GM18870 (cell line): Measurements from ENCODE around the gene LNPEP.
"Not testable (repeated sequence)": the region's sequence is repeated elsewhere in the genome, so short reads cannot be mapped to it uniquely, and the experiment has no call there.

Source experiments
- ATAC-seq: cut with Tn5 transposase; IDR thresholded peaks from one replicate; pipeline ENCODE4 v1.9.1; 2021; ENCODE audit warnings: moderate library complexity; ENCODE audit not compliant: unreplicated experiment

Gene LNPEP

GRCh38 chr5:96928931-96929708, 6.8 kb upstream of the LNPEP start:
- ATAC-seq: no peak

- ATAC-seq: no peak
Measured at GRCh38 chr5:96930058-96930457, 5.8 kb upstream of the LNPEP start.

- ATAC-seq: no peak
Measured at GRCh38 chr5:96930589-96930988, 5.3 kb upstream of the LNPEP start.

GRCh38 chr5:96931037-96931436, 4.8 kb upstream of the LNPEP start:
- not testable (repeated sequence) for ATAC-seq

- no peak for ATAC-seq
Measured at GRCh38 chr5:96931605-96932004, 4.3 kb upstream of the LNPEP start.

- ATAC-seq: no peak
Measured at GRCh38 chr5:96932026-96932425, 3.9 kb upstream of the LNPEP start.

GRCh38 chr5:96933764-96934707, 1.8 kb upstream of the LNPEP start:
- ATAC-seq: peak; percentile 5

GRCh38 chr5:96934708-96935558, 947 bp upstream of the LNPEP start:
- ATAC-seq: peak; percentile 53

- ATAC-seq: no peak
Measured at GRCh38 chr5:96936431-96937320, 796 bp downstream of the LNPEP start.

GRCh38 chr5:96940586-96940985, 4.7 kb downstream of the LNPEP start:
- no peak for ATAC-seq

- ATAC-seq: no peak
Measured at GRCh38 chr5:96941140-96941539, 5.3 kb downstream of the LNPEP start.

GRCh38 chr5:96942078-96942477, 6.2 kb downstream of the LNPEP start:
- ATAC-seq: no peak

GRCh38 chr5:96942911-96943310, 7.0 kb downstream of the LNPEP start:
- no peak for ATAC-seq

- ATAC-seq: no peak
Measured at GRCh38 chr5:96943799-96944198, 7.9 kb downstream of the LNPEP start.

GRCh38 chr5:96945144-96945897, 9.4 kb downstream of the LNPEP start:
- ATAC-seq: no peak

- ATAC-seq: no peak
Measured at GRCh38 chr5:96946381-96946780, 10.5 kb downstream of the LNPEP start.

GRCh38 chr5:96952118-96952750, 16.4 kb downstream of the LNPEP start:
- ATAC-seq: no peak

- no peak for ATAC-seq
Measured at GRCh38 chr5:96952974-96953730, 17.3 kb downstream of the LNPEP start.
